HG03045 (cell line): ENCODE data around the gene MAST3.

Source experiments
- ATAC-seq: cut with Tn5 transposase; IDR thresholded peaks from one replicate; pipeline ENCODE4 v1.9.1; 2021; ENCODE audit warnings: mild to moderate bottlenecking, moderate library complexity; ENCODE audit not compliant: unreplicated experiment

Gene MAST3

DNA sequence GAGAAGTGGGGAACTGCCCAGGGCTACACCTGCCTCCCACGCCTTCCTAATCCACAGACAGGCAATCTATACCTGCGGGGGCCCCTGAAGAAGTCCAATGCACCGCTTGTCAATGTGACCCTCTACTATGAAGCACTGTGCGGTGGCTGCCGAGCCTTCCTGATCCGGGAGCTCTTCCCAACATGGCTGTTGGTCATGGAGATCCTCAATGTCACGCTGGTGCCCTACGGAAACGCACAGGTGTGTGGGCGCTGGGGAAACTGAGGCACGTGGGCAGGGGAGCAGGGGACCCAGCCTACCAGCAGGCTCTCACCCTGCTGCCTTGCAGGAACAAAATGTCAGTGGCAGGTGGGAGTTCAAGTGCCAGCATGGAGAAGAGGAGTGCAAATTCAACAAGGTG is 77.4 kb downstream of the MAST3 start:
- ATAC-seq, result no peak

DNA sequence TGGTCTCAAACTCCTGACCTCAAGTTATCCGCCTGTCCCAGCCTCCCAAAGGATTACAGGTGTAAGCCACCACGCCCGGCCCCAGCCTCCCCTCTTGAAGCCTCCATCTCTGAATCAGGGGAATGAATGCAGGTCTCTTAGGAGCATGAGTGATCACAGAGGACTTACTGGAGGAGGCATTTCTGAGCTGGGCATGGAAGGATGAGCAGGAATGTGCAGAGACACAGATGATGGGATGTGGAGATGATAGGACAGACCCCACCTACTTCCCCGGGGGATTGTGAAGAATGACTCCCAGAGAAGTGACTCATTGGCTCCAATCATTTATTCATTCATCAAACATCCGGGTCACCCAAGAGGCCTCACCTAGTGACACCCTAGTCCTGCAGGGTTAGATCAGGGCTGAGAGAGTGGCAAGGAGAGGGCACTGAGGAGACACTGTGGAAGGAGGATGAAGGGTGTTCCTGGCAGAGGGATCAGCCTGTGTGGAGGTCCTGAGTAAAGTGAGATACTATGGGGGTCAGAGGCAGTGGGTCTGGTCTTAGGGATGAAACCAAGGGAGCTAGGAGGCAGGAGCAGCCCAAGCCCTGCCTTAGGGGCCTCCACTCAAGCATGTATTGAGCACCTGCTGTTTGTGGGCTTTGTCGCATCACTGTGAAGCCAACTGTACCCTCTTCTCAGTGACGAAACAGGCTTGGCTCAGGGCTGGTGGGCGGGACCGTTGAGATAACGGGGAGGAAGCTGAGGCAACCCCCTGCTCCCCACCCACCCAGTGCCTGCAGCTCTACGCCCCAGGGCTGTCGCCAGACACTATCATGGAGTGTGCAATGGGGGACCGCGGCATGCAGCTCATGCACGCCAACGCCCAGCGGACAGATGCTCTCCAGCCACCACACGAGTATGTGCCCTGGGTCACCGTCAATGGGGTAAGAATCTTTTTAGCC is 79.1 kb downstream of the MAST3 start:
- ATAC-seq, result no peak

DNA sequence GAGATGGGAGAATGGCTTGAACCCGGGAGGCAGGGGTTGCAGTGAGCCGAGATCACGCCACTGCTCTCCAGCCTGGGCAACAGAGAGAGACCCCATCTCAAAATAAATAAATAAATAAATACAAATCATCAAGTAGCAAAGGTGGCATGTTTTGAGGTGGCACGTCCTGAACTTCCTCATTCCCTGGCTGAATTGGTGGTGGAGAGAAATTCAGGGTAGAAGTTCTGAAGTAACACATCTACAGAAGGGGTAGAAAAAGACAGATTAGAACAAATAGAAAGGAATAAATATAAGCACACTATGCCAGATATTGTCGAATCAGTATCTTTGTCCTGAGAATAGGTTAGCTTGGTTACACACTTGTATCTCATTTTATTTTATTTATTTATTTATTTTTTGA is 82.4 kb downstream of the MAST3 start:
- no peak for ATAC-seq

DNA sequence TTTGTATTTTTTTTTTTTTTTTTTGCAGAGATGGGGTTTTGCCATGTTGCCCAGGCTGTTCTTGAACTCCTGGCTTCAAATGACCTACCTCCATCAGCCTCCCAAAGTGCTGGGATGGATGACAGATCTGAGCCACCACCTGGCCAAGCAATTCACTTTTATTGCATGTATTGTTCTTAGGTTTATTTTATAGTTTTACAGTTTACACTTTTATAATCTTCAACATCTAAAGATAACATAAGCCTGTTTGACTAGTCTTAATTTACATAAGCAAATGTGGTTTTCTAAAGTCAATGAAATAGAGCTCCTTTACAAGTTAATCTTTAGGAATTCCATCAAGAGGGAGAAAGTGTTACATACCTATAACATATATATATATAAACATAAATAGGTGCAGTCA is 86.0 kb downstream of the MAST3 start:
- no peak for ATAC-seq

DNA sequence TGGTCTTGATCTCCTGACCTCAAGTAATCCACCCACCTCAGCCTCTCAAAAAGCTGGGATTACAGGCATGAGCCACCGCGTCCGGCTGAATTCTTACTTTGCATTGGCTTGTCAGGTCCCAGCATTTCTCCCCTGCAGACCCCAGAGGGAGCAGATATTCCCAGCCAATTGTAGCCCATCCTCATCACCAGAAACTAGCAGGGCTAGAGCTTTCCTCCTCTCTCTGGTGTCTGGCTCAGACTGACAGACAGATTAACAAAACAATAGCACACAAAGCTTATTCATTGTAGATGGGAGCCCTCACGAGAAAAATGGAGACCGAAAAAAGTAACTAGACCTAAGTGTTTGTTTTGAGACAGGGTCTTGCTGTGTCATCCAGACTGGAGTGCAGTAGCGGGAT is 88.0 kb downstream of the MAST3 start:
- no peak for ATAC-seq

DNA sequence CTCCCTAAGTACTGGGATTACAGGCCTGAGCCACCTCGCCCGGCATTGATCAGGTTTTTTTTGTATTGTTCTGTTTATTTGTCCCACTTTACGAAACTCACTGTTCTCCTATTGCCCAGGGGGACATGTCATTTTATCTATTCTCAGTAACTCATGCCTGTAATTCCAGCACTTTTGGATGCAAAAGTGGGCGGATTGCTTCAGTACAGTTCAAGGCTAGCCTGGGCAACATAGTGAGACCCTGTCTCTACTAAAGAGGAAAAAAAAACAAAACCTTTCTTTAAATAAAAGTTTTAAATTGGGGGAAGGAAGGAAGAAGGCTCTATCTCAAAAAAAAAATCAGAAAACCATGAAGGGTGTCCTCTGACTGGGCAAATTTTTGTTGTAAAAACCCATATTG is 92.7 kb downstream of the MAST3 start:
- ATAC-seq, result no peak

DNA sequence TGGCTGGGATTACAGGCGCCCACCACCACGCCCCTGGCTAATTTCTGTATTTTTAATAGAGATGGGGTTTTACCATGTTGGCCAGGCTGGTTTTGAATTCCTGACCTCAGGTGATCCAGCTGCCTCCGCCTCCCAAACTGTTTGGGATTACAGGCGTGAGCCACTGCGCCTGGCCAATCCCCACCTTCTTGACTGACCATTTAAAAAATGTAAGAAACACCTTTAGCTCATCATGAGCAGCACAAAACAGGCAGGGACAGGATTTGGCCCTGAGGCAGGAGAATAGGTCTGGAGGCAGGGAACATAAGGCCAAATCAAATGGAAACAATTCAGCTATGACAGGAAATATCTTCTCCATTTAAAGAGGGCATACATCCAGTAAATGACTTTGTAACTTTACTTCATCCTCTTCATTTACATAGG is 94.1 kb downstream of the MAST3 start:
- ATAC-seq, result no peak

DNA sequence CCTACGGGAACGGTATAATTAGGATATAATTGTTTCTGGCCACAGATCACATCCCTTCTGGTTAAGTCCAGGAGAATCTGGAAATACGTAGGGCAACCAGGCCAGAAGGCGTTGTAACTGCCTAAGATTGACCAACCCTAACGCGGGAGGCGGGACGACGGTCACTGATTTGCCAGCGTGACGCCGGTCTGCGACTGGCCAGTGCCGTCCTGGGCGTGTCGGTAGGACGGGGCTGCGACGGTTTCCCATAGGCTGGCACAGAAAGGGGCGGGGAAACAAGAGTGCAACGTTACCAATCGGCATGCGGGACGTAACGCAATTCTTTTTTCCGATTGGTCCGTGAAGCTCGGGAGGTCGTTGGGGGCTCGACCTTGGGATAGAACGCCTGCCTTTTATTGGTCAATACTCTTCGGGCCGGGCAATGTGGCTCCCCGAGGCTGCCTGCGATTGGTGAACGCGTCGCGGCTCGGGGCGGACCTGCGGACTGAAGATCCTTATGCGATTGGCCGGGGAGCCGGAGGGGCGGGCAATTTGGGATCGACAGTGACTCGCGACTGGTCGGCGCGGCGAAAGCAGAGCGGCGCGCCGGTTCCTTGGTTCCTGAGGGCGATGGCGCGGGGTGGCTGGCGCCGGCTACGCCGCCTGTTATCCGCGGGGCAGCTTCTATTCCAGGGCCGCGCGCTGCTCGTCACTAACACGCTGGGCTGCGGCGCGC is 95.3 kb downstream of the MAST3 start, which contains the start of gene MPV17L2:
TSS of gene MPV17L2 (plus strand) at position 546 of the 715 bp plus-strand sequence. CDS start at position 610, 64 bp downstream.
- peak; percentile 89 for ATAC-seq

DNA sequence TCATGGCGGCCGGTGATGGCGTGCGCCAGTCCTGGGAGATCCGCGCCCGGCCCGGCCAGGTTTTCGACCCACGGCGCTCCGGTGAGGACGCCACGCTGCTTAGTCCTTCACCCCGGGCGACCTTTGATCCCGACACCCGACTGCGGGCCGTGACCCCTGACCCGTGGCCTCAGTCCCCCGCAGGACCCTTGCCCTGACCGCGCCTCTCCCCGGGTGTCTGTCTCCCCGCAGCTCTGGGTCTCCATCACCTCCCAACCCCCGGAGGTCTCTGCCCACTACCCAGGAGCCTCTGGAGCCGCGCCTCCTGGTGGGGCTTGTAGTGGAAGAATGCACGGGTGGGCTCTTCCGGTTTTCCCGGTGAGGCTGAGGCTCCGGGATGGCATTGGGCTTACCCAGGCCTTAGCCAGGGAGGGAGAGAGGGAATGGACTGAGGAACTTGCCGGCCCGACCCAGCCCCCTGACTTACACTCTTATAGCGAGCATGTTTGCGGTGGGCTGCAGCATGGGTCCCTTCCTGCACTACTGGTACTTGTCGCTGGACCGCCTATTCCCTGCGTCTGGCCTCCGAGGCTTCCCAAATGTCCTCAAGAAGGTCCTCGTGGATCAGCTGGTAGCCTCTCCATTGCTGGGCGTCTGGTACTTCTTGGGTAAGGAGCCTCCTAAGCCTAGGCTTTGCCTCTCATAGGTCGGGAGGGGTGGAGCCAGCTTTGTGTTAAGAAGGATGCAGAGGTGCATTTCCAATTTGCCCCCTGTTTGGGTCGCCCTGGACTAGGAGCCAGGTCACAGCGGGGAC is 96.0 kb downstream of the MAST3 start:
- no peak for ATAC-seq

DNA sequence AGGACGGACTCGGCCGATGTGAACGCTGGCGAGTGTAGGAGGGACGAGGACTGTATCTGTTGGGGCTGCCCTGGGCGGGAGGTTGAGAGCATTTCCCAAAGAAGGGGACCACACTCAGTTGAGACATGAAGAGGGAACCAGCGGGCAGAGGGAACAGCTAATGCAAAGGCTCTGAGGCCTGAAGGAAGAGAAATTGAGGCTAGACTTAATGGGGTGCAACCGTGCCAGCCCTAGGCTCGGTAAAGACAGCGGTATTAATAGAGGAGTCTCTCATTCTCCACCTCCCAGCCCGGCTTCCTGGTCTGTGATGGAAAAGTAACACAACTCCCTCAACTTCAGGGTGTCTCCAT is 96.6 kb downstream of the MAST3 start:
- no peak for ATAC-seq

DNA sequence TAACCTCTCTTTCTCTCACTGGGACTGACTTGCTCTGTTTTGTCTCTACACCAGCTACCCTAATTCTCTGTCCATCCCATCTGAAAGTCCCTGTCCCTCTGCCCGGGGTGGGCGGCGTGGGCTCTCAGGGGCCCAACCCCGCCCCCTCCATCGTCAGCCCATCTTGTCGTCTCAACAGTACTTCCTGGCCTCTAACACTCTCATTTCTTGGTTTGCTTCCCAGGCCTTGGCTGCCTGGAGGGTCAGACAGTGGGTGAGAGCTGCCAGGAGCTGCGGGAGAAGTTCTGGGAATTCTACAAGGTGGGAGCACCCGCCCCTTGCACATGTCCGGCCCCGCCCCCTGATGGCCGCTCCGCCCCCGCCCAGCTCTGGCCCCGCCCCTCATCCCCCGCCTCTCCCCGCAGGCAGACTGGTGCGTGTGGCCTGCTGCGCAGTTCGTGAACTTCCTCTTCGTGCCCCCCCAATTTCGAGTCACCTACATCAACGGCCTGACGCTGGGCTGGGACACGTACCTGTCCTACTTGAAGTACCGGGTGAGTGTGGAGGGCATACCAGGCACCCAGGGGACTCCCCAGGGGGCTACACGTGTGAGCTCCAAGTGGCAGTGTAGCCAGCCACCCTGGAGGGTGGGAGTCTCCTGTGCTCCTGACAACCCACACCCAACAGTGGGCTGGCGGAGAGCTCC is 97.1 kb downstream of the MAST3 start:
- no peak for ATAC-seq

DNA sequence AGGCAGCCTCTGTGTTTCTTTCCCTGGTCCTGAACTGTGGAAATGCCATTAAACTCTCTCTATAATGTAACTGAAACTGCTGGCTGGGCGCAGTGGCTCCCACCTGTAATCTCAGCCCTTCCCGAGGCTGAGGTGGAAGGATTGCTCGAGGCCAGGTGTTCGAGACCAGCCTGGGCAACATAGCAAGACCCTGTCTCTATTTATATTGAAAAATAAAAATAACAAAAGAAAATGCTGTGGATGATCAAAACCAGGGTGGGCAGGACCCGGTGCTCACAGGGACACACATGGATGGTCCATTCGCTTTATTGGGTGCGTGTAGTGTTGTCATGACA is 98.9 kb downstream of the MAST3 start:
- no peak for ATAC-seq

DNA sequence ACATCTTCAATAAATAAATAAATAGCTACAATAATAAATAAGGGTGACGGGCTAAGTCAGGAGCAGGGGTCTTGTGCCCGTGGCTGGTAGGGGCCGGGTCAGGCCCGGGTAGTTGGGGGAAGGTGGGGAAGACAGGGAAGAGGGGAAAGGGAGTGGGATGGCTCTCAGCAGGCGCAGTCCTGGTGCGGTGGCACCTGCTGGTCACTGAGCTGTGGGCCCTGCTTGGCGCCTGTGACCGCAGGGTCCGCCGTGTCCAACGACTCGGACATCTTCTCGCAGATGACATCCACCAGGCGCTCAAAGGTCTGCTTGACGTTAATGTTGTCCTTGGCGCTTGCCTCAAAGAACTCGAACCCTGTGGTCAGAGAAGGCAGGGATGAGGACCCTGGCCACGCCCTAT is 99.7 kb downstream of the MAST3 start:
- no peak for ATAC-seq

DNA sequence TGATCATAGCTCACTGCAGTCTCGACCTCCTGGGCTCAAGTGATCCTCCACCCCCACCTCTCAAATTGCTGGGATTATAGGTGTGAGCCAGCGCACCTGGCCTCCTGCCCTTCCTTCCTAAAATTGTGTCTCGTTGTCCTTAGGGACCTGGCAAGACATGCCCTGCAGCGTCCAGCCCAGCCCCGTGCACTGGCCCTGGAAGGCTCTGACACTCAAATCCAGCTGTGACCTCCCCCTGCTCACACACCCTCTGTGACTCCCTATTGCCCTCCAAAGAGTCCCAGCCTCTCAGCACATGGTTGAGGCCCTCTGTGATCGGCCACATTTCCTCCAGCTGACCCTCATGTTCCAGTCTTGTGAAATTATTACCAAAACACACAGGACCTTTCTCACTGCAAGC is 100.4 kb downstream of the MAST3 start:
- ATAC-seq, result no peak

DNA sequence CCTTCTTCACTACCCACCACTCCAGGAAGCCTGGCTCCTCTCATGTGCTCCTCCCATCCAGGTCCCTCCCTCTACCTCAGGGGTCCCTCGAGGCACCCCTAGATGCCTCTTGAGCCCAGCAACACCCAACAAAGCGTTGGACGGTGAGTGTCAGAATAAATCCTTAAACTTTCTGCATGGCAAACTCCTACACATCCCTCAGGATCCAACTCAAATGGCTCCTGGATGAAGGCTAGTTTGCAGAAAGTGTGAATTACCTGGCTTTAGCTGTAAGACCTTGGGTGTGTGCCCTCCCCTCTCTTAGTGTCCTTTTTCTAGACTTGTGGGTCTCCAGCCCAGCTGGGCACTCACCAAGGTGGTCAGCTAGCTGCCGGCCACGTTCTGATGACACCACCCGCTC is 100.8 kb downstream of the MAST3 start:
- ATAC-seq, result no peak
